GM19025 (cell line): ENCODE measurements around the gene PTDSS2.

Source experiments
- ATAC-seq: cut with Tn5 transposase; IDR thresholded peaks from one replicate; pipeline ENCODE4 v1.9.1; 2021; ENCODE audit warnings: mild to moderate bottlenecking, low read depth, moderate library complexity; ENCODE audit not compliant: unreplicated experiment

Gene PTDSS2

DNA sequence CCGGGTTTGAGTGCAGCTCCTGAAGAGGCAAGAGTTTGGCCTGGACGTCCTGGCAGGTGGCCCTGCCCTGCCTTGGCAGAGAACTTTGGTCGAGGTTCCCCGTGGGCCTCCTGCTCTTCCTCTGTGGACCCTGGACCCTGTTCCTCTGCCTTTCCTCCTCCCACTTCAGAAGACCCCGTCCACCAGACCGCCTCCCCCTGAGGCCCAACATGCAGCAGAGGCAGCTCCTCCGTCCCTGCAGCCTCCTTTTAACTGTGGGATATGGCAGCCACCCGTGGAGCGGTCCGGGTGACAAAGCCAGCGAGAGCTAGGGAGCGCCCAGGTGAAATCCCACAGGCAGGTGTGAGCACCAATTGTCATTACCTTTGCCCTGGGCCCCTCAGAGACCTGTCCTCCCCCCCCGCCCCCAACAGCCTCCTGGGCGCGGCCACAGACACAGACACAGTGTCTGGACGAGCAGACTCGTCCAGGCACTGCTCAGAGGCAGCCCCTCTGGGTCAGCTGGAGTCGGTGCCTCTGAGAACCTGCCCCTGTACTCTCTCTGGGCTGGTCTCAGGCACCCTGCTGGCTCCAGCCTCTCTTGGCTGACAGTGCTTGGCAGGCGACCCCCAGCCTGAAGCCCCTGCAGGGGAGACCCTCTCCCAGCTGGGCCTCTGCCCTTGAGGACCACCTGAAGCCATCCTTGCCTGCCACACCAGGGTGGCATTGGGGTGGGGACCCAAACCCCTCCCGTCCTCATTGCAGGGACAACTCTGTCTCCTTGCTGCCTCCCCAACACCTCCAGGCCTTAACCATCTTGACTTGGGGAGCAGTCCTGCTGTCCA is 4.1 kb upstream of the PTDSS2 start:
- ATAC-seq = no peak

- no peak for ATAC-seq
These were observed 3.2 kb upstream of the PTDSS2 start for GRCh38 chr11:446891-447290.

- peak; percentile 53 for ATAC-seq
These were observed 2.0 kb upstream of the PTDSS2 start for GRCh38 chr11:447923-448731.

DNA sequence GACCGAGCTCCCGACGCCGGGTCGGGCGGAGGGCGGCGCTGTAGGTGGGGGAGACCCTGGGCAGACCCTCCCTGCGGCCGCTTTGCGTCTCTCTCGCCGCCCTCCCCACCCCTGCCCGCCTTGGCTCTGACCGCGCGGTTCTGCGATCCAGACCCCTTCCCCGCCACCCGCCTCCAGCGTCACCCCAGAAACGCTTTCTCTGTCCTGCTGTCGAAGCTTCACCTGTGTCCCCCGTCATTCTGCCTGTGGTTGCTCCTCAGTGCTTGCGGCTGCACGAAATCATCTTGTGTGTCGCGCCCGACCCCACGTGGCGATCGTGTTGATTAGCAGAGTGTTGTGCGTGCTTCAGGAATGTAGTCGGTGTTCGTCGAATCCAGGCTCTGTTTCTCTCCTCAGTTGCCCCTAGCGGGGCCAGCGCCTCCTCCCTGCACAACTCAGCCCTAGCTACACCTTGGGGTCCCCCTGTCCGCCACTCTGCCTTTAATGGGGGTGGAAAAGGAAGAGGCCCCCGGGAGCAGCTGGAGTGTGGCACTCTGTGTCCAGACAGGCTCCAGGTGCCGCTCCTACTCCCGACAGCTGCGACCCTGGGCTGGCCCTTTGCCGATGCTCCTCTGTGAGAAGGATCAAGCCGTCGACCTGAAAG is 851 bp downstream of the PTDSS2 start:
- no peak for ATAC-seq

- ATAC-seq = no peak
These were observed 1.7 kb downstream of the PTDSS2 start for GRCh38 chr11:451738-452137.

DNA sequence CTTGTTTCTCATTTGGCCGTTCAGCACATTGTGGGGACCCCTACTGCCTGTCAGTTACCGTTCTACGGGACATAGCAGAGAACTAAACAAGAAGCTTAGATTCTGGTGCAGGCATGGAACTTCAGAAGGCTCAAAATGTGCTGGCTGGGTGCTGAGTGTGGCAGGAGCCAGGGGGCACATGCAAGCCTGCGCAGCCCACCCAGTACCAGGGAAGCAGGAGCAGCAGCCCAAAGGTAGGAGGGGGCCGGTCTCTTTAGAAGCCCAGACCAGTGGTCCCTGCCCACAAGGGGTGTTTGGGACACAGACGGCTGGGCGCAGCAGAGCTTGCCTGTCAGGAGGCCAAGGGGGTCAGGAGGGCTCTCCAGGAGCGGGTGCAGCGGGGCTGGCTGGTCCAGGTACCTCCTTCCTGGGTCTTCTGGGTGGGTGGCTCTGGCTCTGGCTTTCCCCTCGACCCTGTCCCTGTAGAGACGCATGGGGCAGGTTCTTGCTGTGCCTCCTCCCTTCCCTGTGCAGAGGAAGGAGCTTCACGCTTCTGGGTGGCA is 2.2 kb downstream of the PTDSS2 start:
- no peak for ATAC-seq

DNA sequence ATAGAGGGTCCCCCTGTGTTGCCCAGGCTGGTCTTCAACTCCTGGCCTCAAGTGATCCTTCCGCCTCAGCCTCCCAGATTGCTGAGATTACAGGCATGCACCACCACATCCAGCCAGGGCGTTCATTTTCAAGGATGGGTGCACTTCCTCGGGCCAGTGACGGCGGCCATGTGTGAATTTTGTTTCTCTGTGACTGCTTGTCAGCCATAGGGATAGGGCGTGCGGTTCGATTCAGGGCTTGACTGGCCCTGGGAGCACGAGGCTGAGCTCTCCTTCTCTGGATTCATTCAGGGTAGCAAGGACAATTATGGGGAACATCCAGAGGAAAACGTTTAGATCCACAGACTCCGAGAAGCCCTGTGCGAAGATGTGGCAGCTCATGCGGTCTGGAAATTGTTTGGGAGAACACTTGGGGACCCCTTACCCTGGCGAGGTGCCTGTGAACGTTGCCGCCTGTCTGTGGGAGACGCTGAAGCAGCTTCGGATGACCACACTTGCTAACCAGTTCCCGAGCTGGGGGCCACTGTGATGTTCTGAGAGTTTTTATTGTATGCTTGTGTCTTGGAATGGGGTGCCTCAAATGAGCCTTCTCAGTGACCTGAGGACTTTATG is 2.9 kb downstream of the PTDSS2 start:
- ATAC-seq = no peak

- ATAC-seq = no peak
These were observed 3.5 kb downstream of the PTDSS2 start for GRCh38 chr11:453564-453963.

DNA sequence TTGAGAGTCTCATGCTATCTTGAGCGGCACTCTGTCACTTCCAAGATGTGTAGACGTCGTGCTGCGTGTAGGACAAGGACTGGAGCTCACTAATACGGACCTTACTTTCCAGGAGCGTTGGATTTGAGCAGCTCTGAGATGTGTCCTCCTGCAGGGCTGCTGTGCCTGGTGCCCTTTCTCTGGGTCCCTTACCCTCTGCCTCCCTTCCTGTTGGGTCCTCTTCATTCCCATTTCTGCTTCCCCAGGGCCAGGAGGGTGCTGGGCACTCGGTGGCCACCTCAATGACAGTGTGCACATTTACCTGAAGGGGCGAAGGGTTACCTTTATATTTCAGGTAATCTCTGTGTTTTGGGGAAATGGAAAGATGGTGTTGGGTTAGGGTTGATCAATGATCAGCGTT is 4.0 kb downstream of the PTDSS2 start:
- no peak for ATAC-seq

DNA sequence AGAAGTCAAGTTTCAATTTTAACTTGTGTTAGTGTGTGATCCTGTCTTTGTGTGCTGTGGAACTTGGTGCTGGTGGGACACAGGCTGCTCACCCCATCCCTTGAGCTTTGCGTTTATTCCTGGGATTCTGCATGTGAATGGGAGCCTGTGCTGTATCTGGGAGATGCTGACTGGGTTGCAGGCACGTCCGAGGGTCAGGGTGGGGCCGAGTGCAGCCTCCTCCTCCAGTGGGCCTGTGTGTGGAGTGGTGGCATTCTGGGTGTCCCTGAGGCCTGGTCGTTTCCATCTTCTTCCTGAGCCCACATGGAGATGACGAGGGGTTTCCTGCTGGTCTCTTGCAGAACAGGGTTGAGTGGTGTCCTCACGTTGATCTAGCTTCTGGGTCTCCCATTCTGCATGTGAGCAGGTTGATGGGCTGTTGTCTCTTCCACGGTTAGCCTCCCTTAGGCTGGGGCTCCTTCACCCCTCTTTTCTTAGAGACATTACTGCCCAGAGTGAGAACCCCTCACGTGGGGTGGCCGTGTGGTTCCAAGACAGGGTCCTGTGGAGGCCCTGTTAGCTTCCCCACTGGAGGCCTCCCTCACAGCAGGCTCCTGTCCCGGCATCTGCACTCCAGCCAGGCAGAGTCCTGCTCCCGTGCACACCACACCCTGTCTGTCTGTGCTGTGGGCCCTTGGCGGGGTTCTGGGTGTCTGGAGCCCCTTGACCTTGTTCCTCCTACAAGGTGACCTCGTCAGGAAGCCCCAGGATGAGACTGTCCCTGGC is 4.9 kb downstream of the PTDSS2 start:
- ATAC-seq = no peak

DNA sequence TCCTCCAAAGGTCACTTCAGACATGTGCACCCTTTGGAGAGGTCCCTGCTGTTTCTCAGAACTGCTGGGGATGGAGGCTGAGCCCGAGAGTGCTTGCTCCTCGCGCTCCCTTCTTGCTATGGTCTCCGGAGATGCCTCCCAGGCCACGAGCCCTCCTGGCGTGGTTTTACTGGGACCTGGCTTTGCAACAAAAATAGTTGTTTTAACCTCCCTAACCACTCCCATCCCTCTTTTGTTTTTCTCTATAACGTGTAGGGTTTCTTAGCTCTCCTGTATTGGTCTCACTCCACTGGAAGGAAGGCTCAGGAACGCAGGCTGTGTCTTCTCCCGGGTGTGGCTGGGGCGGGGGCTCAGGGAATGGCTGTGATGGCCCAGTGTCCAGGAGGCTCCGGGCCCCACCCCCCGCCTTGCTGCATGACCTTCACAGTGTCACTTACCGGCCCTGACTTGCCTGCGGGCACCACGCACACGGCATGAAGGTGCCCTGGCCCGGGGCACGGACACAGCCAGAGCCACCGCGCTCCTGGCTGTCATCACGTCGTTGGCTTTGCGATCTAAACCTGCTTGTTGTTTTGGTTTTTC is 5.6 kb downstream of the PTDSS2 start:
- ATAC-seq = no peak

DNA sequence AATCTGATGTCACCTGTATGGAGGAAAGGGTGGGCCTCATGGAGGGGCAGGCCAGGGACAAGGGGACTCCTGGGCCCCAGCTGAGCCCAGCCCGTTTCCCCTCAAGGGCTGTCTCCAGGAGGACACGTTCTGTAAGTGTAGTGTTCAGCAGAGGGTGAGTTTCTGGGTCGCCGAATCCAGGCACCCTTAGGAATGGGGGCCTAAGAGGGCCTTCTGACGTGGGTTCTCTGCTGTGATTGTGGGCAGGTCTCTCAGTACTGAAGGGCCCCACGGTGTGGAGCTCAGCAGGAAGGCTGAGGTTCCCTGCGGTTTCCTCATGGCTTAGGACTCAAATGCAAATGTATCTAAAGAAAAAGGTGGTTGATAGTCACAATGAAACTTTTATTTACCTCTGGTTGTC is 6.5 kb downstream of the PTDSS2 start:
- no peak for ATAC-seq

DNA sequence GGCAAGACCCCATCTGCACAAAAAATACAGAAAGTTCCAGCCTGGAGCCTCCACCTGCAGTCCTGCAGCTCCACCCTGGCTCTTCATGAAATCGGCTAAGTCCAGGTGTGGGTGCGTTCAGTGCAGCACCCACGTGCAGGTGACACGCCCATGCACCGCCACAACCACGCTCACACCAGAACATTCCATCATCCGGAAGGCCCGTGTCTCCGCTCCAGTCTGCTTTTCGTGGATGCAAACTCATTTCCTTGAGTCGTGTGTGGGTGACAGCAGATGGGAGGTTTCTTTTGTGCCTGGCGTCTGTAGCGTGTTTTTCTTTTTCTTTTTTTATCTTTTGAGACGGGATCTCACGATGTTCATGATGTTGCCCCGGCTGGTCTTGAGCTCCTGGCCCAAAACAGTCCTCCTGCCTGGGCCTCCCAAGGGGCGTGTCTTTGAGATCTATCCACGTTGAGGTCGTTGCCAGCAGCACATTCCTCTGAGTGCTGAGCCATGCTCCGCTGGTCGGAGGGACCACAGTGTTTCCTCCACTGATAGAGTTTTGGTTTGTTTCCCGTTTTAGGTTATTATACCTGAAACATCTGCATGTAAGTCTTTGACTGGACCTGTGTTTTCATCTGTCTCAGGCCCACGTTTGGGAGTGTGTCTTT is 7.2 kb downstream of the PTDSS2 start:
- ATAC-seq = no peak

- no peak for ATAC-seq
These were observed 9.6 kb downstream of the PTDSS2 start for GRCh38 chr11:459511-460220.

- no peak for ATAC-seq
These were observed 10.5 kb downstream of the PTDSS2 start for GRCh38 chr11:460331-461199.

GRCh38 chr11:461626-462025 is 11.5 kb downstream of the PTDSS2 start:
- no peak for ATAC-seq

- ATAC-seq = no peak
These were observed 12.2 kb downstream of the PTDSS2 start for GRCh38 chr11:462107-462890.
